H1 (cell line): Measurements from ENCODE around the gene TMEM185B. TPM values are rescaled to one million over a fixed set of nuclear protein-coding genes. Genes with fewer than 3 reads are reported as not detected.

Experiments used
- ASH2L ChIP-seq: fragments of 200-600, 300-600 bp; sonication (generic); IDR thresholded peaks from one replicate; pipeline ENCODE4 v1.7.1; 2017; ENCODE audit warnings: low read length
- CBX5 ChIP-seq: fragments of 300-800, 300-1000 bp; sonication (generic); IDR thresholded peaks from 2 replicates; pipeline ENCODE4 v1.7.1; 2016; ENCODE audit warnings: antibody characterized with exemption, low read length, low read depth
- EP300 ChIP-seq, 2 experiments: IDR thresholded peaks; 1 replicate in 1 of 2; 2 replicates in 1 of 2; pipeline ENCODE4 v1.6.1; 2011 to 2012; ENCODE audit warnings: low read depth in 2 of 2, low read length in 2 of 2, mild to moderate bottlenecking in 2 of 2, borderline replicate concordance in 1 of 2, inconsistent platforms in 1 of 2, moderate library complexity in 1 of 2
- GTF2F1 ChIP-seq: IDR thresholded peaks from 2 replicates; pipeline ENCODE4 v1.6.1; 2012; ENCODE audit warnings: low read depth, low read length, improper control_type of control experiment, borderline replicate concordance
- polyA plus RNA-seq, 7 experiments: library from polyadenylated mRNA; depleted of rRNA in 3 of 7; stranded (reverse) in 5 of 7; unstranded in 2 of 7; fragments of >200 nt in 5 of 7; fragments of 200-250 nt in 2 of 7; gene quantifications; 1 replicate in 5 of 7; 2 replicates in 1 of 7; 4 replicates in 1 of 7; pipeline versions ENCODE4 v1.2.1 to v1.2.3, GENCODE V29; 2011 to 2013; ENCODE audit warnings: missing spikeins in 2 of 7, mixed read lengths in 2 of 7
- total RNA-seq: library from RNA; stranded (reverse); fragmentation: NEBNext Ultra II Directional; extraction: Animal tissue kit (Norgen Biotek cat#: 25700); gene quantifications from 2 replicates; pipeline ENCODE4 v1.2.1, GENCODE V29; 2021

The TMEM185B gene
- total and polyA plus RNA-seq, 2 of the 8 experiments (the other 6 are each of a cell fraction or from before 2014, with no cell fraction given) = 13.5 to 14.0 TPM

DNA sequence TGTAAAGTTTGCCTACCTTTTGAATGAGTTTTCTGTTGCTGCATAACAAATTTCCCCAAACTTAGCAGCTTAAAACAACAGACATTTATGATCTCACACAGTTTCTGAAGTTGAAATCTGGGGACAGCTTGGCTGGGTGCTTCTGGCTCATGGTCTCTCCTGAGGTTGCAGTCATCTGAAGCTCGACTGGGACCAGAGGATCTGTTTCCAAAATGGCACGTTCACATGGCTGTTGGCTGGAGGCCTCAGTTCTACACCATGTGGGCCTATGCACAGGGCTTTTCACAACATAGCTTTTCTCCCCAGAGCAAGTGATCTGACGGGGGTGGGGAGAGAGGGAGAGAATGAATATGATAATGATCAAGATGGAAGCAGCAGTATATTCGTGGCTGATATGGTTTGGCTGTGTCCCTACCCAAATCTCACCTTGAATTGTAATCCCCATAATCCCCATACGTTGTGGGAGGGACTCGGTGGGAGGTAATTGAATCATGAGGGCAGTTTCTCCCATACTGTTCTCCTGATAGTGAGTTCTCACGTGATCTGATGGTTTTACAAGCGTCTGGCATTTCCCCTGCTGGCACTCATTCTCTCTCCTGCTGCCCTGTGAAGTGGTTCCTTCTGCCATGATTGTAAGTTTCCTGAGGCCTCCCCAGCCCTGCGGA lies 32.9 kb upstream of the TMEM185B start (continued):
- TF ChIP-seq EP300 (IDR thresholded peaks at IDR 0.05; ENCODE audit: borderline replicate concordance in 1 of 2, low read depth in 2 of 2, low read length in 2 of 2) = no peak
- TF ChIP-seq CBX5 = no peak
- TF ChIP-seq ASH2L = no peak
- TF ChIP-seq GTF2F1 = no peak
- TF ChIP-seq, all 59 proteins: peak for 0
